AG04450 (cell line): Measurements from ENCODE around the gene RAI2. TPM values are rescaled to one million over a fixed set of nuclear protein-coding genes. Genes with fewer than 3 reads are reported as not detected.

Source experiments
- CTCF ChIA-PET: fragments of 300-600, 350-600 bp; formaldehyde crosslinking; extraction: SDS; loops from one replicate; lab custom pipeline; 2022; ENCODE audit warnings: antibody characterized with exemption, inconsistent platforms; lab: Charles Lee
- POLR2A ChIA-PET: fragments of 350-600 bp; formaldehyde crosslinking; extraction: SDS; loops from one replicate; lab custom pipeline; 2021; ENCODE audit warnings: antibody characterized with exemption, inconsistent platforms; lab: Yijun Ruan, JAX
- DNase-seq: peaks from one replicate; pipeline ENCODE4 v3.0.0-alpha.2; 2011; ENCODE audit warnings: low read depth, low spot score
- H3K27ac ChIP-seq: one replicate; pipeline ENCODE4 v1.5.1; 2012; ENCODE audit warnings: low read depth, low read length, control low read depth
- H3K27me3 ChIP-seq: one replicate; pipeline ENCODE4 v1.6.0; 2012; ENCODE audit warnings: low read length; ENCODE audit not compliant: control insufficient read depth, insufficient read depth
- H3K4me3 ChIP-seq: 2 replicates; pipeline ENCODE4 v1.5.1; 2011; ENCODE audit warnings: mild to moderate bottlenecking, low read depth, low read length, control low read depth
- H3K9me3 ChIP-seq: 2 replicates; pipeline ENCODE4 v1.5.1; 2012; ENCODE audit warnings: low read length; ENCODE audit not compliant: control insufficient read depth, insufficient read depth
- polyA plus RNA-seq: library from polyadenylated mRNA; depleted of rRNA; stranded (reverse); fragments of >200 nt; gene quantifications from 2 replicates; pipeline ENCODE4 v1.2.3, GENCODE V29; 2011; rRNA removed
- TF ChIP-seq, protein P1 (sequence below): IDR thresholded peaks from 2 replicates; pipeline ENCODE4 v1.5.1; 2011; ENCODE audit warnings: low read depth, low read length, control low read depth, inconsistent platforms

Gene RAI2
- polyA plus RNA-seq, 1 experiment, result not detected

DNA sequence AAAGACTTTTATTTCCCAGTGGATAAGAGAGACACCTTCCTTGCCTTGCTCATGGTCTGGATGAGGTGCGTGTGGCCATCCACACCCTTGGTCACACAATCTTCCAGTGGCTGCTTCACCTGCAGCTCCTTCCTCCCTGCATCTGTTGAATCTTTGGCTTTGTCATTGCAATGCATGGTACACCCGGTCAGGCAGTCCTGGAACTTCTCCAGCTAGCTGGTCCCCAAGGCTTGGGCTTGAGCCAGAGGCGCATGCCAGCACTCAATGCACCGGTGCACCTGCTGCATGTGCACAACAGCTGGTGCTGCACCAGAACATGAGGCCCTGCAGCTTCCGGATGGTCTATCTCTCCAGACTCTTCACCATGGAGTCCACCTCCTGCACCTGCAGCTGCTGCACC is 92.1 kb downstream of the RAI2 start:
- Histone ChIP-seq H3K4me3 (no peak overlapping the region), H3K27me3 (no peaks in the 10 kb centered on the region), H3K27ac (no peak overlapping the region), H3K9me3 (no peaks in the 10 kb centered on the region)
- CTCF ChIA-PET, result no interaction called here
- POLR2A ChIA-PET, result no interaction called here
- TF ChIP-seq, protein P1, sequence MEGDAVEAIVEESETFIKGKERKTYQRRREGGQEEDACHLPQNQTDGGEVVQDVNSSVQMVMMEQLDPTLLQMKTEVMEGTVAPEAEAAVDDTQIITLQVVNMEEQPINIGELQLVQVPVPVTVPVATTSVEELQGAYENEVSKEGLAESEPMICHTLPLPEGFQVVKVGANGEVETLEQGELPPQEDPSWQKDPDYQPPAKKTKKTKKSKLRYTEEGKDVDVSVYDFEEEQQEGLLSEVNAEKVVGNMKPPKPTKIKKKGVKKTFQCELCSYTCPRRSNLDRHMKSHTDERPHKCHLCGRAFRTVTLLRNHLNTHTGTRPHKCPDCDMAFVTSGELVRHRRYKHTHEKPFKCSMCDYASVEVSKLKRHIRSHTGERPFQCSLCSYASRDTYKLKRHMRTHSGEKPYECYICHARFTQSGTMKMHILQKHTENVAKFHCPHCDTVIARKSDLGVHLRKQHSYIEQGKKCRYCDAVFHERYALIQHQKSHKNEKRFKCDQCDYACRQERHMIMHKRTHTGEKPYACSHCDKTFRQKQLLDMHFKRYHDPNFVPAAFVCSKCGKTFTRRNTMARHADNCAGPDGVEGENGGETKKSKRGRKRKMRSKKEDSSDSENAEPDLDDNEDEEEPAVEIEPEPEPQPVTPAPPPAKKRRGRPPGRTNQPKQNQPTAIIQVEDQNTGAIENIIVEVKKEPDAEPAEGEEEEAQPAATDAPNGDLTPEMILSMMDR, result no peak
- no peak for DNase-seq

DNA sequence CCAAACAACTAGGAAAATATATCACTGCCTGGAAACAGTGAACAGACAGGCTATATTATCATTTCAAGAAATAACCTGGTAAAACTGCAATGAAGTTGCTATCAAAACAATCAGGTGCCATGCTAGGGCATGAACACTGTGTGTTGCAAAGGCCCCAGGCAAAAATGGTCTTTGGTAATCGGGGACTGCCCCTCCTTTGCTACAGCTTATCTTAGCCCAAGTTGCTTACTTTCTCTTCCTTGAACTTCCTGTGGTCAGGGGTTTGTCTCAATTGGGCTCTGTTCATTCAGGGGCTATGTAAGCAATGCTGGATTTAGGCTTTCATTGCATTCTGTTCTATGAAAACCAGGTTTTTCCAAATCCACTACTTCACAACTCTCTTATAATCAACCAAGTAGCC is 93.4 kb downstream of the RAI2 start:
- ChIA-PET CTCF (no interaction called here), POLR2A (no interaction called here)
- H3K27me3 ChIP-seq, result no peaks in the 10 kb centered on the region
- no peak overlapping the region for H3K4me3 ChIP-seq
- H3K27ac ChIP-seq, result no peak overlapping the region
- no peaks in the 10 kb centered on the region for H3K9me3 ChIP-seq
- TF ChIP-seq, protein P1, result no peak
- DNase-seq, result no peak

DNA sequence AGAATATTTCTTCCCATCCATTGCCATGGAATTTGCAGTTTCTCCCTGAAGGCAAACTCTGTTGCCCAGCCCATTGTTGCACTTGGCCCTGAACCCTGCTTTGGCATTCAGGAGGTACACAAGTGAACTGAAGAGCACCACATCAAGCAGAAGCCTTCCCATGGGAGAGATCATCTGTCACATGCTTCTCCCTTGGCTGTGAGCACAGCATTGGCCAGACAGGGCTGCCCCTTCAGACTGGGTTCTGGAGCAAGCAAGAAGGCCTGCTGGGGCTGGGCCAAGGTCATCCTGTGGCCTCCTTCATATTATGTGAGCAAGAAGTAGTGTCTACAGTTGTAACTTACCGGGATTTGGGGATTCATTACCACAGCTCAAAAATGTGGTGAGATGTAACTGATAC is 101.1 kb downstream of the RAI2 start:
- CTCF ChIA-PET, result no interaction called here
- POLR2A ChIA-PET, result no interaction called here
- Histone ChIP-seq H3K27ac (no peak overlapping the region), H3K27me3 (no peaks in the 10 kb centered on the region), H3K4me3 (no peak overlapping the region), H3K9me3 (no peaks in the 10 kb centered on the region)
- no peak for DNase-seq
- TF ChIP-seq, protein P1, result no peak

DNA sequence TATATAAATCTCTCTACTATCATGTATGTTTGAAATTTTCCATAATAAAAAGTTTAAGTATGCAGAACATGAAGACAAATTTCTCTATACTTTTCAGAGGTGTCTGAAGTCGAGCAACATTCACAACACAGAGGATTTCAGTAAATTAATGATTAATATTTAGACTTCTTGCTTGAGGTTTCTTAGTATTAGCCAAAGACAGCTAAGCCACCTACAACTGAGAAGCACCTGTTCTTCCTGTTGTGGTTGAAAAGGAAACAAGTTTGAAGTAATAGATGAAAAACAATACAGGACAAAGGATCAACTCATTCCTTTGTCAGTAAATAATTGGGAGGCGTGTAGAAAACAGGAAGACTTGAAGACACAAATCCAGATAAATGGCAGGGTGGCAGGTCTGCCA is 102.7 kb downstream of the RAI2 start:
- CTCF ChIA-PET, result no interaction called here
- TF ChIP-seq, protein P1, result no peak
- Histone ChIP-seq H3K27me3 (no peaks in the 10 kb centered on the region), H3K9me3 (no peaks in the 10 kb centered on the region), H3K4me3 (no peak overlapping the region), H3K27ac (no peak overlapping the region)
- no peak for DNase-seq
- POLR2A ChIA-PET, result no interaction called here

DNA sequence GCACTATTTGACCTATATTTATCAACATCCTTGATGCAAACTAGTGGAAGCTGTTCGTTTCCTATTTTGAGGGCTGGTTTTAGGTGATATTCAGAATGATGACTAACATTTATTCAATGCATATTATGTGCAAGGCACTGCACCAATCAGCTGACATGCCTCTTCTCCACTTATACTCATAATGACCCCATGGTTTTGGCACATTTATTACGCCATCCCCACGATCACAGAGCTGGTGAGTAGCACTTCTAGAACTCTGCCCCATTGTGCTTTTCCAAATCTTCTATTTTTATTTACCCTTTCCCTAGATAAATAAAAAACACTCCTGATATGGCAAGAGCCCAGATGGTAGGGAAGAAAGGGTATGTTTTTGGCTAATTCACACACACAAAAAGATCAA is 110.7 kb downstream of the RAI2 start:
- no peak overlapping the region for H3K4me3 ChIP-seq
- CTCF ChIA-PET, result no interaction called here
- POLR2A ChIA-PET, result no interaction called here
- H3K9me3 ChIP-seq, result no peaks in the 10 kb centered on the region
- no peaks in the 10 kb centered on the region for H3K27me3 ChIP-seq
- TF ChIP-seq, protein P1, result no peak
- no peak overlapping the region for H3K27ac ChIP-seq
- DNase-seq, result no peak

Other genes with a start within 250 kb of the RAI2 start
- gene SCML1, start 123.8 kb downstream of the RAI2 start, polyA plus RNA-seq, result 10.1 and 13.2 TPM in 2 replicates